GM23338 (cell line): Measurements from ENCODE around the gene EXOC4.

Source experiments
- CREB1 ChIP-seq: fragments of 250-450 bp; sonication (Bioruptor Pico); IDR thresholded peaks from 2 replicates; pipeline ENCODE4 v1.5.0; 2020; ENCODE audit warnings: low read depth, mild to moderate bottlenecking, moderate library complexity
- EZH2 ChIP-seq: fragments of 200-600 bp; sonication (generic); IDR thresholded peaks from one replicate; pipeline ENCODE4 v1.8.0; 2017; ENCODE audit warnings: antibody characterized with exemption, mild to moderate bottlenecking, low read depth; ENCODE audit not compliant: unreplicated experiment
- EZH2phosphoT487 ChIP-seq: fragments of 200-600 bp; sonication (generic); IDR thresholded peaks from one replicate; pipeline ENCODE4 v1.8.1; 2018; ENCODE audit warnings: antibody characterized with exemption; ENCODE audit not compliant: unreplicated experiment
- JUNB ChIP-seq: IDR thresholded peaks from one replicate; pipeline ENCODE4 v1.6.1; 2016; ENCODE audit warnings: antibody characterized with exemption; ENCODE audit not compliant: unreplicated experiment
- NANOG ChIP-seq: IDR thresholded peaks from 2 replicates; pipeline ENCODE4 v1.6.1; 2016; ENCODE audit warnings: antibody characterized with exemption, borderline replicate concordance
- POLR2AphosphoS5 ChIP-seq: IDR thresholded peaks from 2 replicates; pipeline ENCODE4 v1.6.1; 2016; ENCODE audit warnings: antibody characterized with exemption, low read depth
- REST ChIP-seq: IDR thresholded peaks from one replicate; pipeline ENCODE4 v1.6.1; 2018; ENCODE audit warnings: antibody characterized with exemption; ENCODE audit not compliant: unreplicated experiment
- STAT1 ChIP-seq: IDR thresholded peaks from one replicate; pipeline ENCODE4 v1.6.1; 2016; ENCODE audit warnings: antibody characterized with exemption; ENCODE audit not compliant: unreplicated experiment
- ZNF114 ChIP-seq: fragments of 250-450 bp; sonication (Bioruptor Pico); IDR thresholded peaks from 2 replicates; pipeline ENCODE4 v1.5.0; 2020; ENCODE audit warnings: mild to moderate bottlenecking, moderate library complexity
- ZNF331 ChIP-seq: fragments of 250-450 bp; sonication (Bioruptor Pico); IDR thresholded peaks from 2 replicates; pipeline ENCODE4 v1.5.0; 2020; ENCODE audit warnings: low read depth, mild to moderate bottlenecking, moderate library complexity
- ZNF462 ChIP-seq: fragments of 250-450 bp; sonication (Bioruptor Pico); IDR thresholded peaks from 2 replicates; pipeline ENCODE4 v1.5.0; 2020; ENCODE audit warnings: mild to moderate bottlenecking, moderate library complexity
- TF ChIP-seq, protein P1 (sequence below), 2 experiments: fragments of 200-600 bp in 1 of 2; sonication (generic) in 1 of 2; conservative IDR thresholded peaks; 2 replicates each; pipeline versions ENCODE4 v1.5.1 to v1.6.1; 2016 to 2017; ENCODE audit warnings: antibody characterized with exemption in 2 of 2, low read depth in 2 of 2, mild to moderate bottlenecking in 2 of 2, moderate library complexity in 1 of 2
- TF ChIP-seq, protein P2 (sequence below): IDR thresholded peaks from 2 replicates; pipeline ENCODE4 v1.6.1; 2016; ENCODE audit warnings: antibody characterized with exemption

DNA sequence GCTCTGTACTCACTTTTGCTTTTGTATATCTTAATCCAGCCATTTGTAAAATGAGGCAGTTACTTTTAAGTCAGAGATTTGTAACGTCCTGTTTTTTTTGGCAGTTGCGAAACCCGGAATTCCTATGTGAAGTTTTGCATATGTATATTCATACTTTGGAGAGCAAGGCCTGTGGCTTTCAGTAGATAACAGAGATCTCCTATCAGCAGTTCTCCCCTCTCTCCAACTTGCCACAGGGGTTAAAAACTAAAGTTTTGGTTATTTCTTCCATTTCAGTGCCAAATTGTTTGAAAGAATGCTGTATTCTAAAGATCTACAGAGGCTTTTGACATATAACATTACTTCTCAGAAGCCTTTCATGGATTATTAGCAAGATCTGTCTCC, 102.4 kb downstream of the EXOC4 start:
- TF ChIP-seq CREB1 (no peak), EZH2phosphoT487 (no peak), REST (no peak), ZNF462 (CRISPR knock-in tag) (no peak), POLR2AphosphoS5 (no peak), EZH2 (no peak), JUNB (no peak), ZNF114 (CRISPR knock-in tag) (no peak), NANOG (no peak), STAT1 (no peak), ZNF331 (CRISPR knock-in tag) (no peak)
- TF ChIP-seq, protein P1, sequence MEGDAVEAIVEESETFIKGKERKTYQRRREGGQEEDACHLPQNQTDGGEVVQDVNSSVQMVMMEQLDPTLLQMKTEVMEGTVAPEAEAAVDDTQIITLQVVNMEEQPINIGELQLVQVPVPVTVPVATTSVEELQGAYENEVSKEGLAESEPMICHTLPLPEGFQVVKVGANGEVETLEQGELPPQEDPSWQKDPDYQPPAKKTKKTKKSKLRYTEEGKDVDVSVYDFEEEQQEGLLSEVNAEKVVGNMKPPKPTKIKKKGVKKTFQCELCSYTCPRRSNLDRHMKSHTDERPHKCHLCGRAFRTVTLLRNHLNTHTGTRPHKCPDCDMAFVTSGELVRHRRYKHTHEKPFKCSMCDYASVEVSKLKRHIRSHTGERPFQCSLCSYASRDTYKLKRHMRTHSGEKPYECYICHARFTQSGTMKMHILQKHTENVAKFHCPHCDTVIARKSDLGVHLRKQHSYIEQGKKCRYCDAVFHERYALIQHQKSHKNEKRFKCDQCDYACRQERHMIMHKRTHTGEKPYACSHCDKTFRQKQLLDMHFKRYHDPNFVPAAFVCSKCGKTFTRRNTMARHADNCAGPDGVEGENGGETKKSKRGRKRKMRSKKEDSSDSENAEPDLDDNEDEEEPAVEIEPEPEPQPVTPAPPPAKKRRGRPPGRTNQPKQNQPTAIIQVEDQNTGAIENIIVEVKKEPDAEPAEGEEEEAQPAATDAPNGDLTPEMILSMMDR (conservative IDR thresholded peaks at IDR 0.05; ENCODE audit: low read depth in 2 of 2) = no peak
- TF ChIP-seq, protein P2, sequence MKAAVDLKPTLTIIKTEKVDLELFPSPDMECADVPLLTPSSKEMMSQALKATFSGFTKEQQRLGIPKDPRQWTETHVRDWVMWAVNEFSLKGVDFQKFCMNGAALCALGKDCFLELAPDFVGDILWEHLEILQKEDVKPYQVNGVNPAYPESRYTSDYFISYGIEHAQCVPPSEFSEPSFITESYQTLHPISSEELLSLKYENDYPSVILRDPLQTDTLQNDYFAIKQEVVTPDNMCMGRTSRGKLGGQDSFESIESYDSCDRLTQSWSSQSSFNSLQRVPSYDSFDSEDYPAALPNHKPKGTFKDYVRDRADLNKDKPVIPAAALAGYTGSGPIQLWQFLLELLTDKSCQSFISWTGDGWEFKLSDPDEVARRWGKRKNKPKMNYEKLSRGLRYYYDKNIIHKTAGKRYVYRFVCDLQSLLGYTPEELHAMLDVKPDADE = no peak
